Measurements from ENCODE around the gene SYDE1.

DNA sequence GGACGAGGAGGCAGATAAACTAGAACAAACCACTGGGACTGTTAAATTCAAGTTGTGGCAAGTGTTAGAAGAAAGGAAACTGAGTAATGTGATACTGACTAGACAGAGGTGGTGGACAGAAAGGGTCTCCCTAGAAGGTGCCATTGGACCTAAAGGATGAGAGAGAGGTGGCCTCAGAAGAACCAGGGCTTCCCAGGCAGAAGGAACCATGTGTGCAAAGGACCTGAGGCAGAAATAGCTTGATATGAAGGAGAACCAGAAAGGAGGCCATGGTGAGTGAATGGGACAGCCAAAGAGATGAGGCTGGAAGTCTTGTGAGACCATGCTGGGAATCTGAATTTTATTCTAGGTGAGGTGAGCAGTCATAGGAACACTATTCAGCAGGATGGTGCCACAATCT is 2.8 kb upstream of the SYDE1 start:
- TF ChIP-seq, protein P1, sequence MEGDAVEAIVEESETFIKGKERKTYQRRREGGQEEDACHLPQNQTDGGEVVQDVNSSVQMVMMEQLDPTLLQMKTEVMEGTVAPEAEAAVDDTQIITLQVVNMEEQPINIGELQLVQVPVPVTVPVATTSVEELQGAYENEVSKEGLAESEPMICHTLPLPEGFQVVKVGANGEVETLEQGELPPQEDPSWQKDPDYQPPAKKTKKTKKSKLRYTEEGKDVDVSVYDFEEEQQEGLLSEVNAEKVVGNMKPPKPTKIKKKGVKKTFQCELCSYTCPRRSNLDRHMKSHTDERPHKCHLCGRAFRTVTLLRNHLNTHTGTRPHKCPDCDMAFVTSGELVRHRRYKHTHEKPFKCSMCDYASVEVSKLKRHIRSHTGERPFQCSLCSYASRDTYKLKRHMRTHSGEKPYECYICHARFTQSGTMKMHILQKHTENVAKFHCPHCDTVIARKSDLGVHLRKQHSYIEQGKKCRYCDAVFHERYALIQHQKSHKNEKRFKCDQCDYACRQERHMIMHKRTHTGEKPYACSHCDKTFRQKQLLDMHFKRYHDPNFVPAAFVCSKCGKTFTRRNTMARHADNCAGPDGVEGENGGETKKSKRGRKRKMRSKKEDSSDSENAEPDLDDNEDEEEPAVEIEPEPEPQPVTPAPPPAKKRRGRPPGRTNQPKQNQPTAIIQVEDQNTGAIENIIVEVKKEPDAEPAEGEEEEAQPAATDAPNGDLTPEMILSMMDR (IDR thresholded peaks at IDR 0.05) = no peak
- no peak for TF ChIP-seq SIN3A (IDR thresholded peaks at IDR 0.05; ENCODE audit: borderline replicate concordance, insufficient read depth, low read depth, low read length)
- TF ChIP-seq POLR2AphosphoS5 (IDR thresholded peaks at IDR 0.05; ENCODE audit: low read depth, low read length) = no peak
- TF ChIP-seq, protein P2, sequence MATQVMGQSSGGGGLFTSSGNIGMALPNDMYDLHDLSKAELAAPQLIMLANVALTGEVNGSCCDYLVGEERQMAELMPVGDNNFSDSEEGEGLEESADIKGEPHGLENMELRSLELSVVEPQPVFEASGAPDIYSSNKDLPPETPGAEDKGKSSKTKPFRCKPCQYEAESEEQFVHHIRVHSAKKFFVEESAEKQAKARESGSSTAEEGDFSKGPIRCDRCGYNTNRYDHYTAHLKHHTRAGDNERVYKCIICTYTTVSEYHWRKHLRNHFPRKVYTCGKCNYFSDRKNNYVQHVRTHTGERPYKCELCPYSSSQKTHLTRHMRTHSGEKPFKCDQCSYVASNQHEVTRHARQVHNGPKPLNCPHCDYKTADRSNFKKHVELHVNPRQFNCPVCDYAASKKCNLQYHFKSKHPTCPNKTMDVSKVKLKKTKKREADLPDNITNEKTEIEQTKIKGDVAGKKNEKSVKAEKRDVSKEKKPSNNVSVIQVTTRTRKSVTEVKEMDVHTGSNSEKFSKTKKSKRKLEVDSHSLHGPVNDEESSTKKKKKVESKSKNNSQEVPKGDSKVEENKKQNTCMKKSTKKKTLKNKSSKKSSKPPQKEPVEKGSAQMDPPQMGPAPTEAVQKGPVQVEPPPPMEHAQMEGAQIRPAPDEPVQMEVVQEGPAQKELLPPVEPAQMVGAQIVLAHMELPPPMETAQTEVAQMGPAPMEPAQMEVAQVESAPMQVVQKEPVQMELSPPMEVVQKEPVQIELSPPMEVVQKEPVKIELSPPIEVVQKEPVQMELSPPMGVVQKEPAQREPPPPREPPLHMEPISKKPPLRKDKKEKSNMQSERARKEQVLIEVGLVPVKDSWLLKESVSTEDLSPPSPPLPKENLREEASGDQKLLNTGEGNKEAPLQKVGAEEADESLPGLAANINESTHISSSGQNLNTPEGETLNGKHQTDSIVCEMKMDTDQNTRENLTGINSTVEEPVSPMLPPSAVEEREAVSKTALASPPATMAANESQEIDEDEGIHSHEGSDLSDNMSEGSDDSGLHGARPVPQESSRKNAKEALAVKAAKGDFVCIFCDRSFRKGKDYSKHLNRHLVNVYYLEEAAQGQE (IDR thresholded peaks at IDR 0.05; ENCODE audit: insufficient read depth in 1 of 2, low read depth in 2 of 2, low read length in 1 of 2) = no peak
